HG03521 (cell line): ENCODE measurements around the gene B4GALT5.
"Not testable (repeated sequence)": the region's sequence is repeated elsewhere in the genome, so short reads cannot be mapped to it uniquely, and the experiment has no call there.

Source experiments
- ATAC-seq: cut with Tn5 transposase; IDR thresholded peaks from one replicate; pipeline ENCODE4 v1.9.1; 2021; ENCODE audit warnings: mild to moderate bottlenecking, moderate library complexity; ENCODE audit not compliant: unreplicated experiment

The B4GALT5 gene

GRCh38 chr20:49713753-49714712, at the start of gene B4GALT5:
B4GALT5 (minus strand) TSS chr20:49713878; CDS start chr20:49713690, 188 bp downstream.
- ATAC-seq: peak; percentile 68

- ATAC-seq: no peak
Measured at GRCh38 chr20:49762940-49763766, 49.5 kb upstream of the B4GALT5 start.

GRCh38 chr20:49761888-49762287, 48.2 kb upstream of the B4GALT5 start:
- not testable (repeated sequence) for ATAC-seq

- no peak for ATAC-seq
Measured at GRCh38 chr20:49759266-49759950, 45.7 kb upstream of the B4GALT5 start.

GRCh38 chr20:49758781-49759180, 45.1 kb upstream of the B4GALT5 start:
- no peak for ATAC-seq

GRCh38 chr20:49757597-49757996, 43.9 kb upstream of the B4GALT5 start:
- no peak for ATAC-seq

GRCh38 chr20:49756241-49756640, 42.6 kb upstream of the B4GALT5 start:
- no peak for ATAC-seq

GRCh38 chr20:49754596-49754995, 40.9 kb upstream of the B4GALT5 start:
- no peak for ATAC-seq

- ATAC-seq: no peak
Measured at GRCh38 chr20:49753133-49753532, 39.5 kb upstream of the B4GALT5 start.

GRCh38 chr20:49752201-49752903, 38.7 kb upstream of the B4GALT5 start:
- ATAC-seq: no peak

GRCh38 chr20:49751397-49751736, 37.7 kb upstream of the B4GALT5 start:
- ATAC-seq: no peak

GRCh38 chr20:49750611-49751396, 37.1 kb upstream of the B4GALT5 start:
- peak; percentile 62 for ATAC-seq

- ATAC-seq: no peak
Measured at GRCh38 chr20:49749625-49750024, 35.9 kb upstream of the B4GALT5 start.

GRCh38 chr20:49748525-49748838, 34.8 kb upstream of the B4GALT5 start:
- ATAC-seq: no peak

GRCh38 chr20:49747707-49748524, 34.2 kb upstream of the B4GALT5 start:
- no peak for ATAC-seq

GRCh38 chr20:49742948-49743347, 29.3 kb upstream of the B4GALT5 start:
- ATAC-seq: no peak

GRCh38 chr20:49741977-49742376, 28.3 kb upstream of the B4GALT5 start:
- no peak for ATAC-seq

- ATAC-seq: no peak
Measured at GRCh38 chr20:49740807-49741206, 27.1 kb upstream of the B4GALT5 start.

GRCh38 chr20:49739042-49739441, 25.4 kb upstream of the B4GALT5 start:
- no peak for ATAC-seq
